Measurements from ENCODE around the gene ATG2A. TPM values are rescaled to one million over a fixed set of nuclear protein-coding genes. Genes with fewer than 3 reads are reported as not detected.

Gene ATG2A
- total RNA-seq, 1 donor from 2014 or later: 22.4 TPM

DNA sequence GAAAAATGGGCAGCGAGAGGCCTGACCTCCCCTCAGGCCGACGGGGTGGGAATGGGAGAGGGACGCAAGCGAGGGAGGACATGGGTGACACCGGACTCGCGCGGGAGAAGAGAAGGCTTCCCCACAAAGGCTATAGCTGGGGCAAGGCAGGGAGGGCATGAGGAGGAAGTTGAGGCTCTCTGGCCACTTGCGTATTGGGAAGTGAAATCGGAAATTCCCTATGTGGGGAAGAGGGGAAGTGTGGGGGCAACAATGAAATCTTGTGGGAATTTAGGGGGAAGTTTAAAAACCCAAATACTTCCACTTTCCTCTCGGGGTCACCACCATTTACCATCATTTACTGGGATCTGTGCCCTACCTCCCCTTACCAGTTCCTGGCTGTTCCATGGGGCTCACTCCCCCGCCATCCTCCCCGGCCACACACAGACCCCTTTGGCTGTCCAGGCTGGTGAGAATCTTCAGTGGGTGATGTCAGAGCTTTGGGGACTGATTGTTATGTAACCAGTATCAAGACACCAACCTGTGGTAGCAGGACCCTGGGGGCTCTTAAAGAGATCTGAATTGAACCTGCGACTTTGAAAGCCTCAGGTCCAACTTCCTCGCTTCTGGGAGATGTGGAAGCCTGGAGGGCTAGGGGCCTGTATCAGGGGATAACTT lies 37.6 kb downstream of the ATG2A start:
- Mint-ChIP-seq H3K4me1 (ENCODE audit: unreplicated experiment) (peaks cover 18% of the 10 kb centered on the region), H3K36me3 (ENCODE audit: low read depth, unreplicated experiment) (peaks cover 17% of the 10 kb centered on the region), H3K4me3 (ENCODE audit: unreplicated experiment) (peak overlapping the region; percentile 95), H3K9me3 (ENCODE audit: unreplicated experiment) (no peaks in the 10 kb centered on the region), H3K27ac (ENCODE audit: unreplicated experiment) (peak overlapping the region; percentile 96), H3K27me3 (ENCODE audit: unreplicated experiment) (peaks cover 13% of the 10 kb centered on the region)
- DNase-seq (ENCODE audit: low spot score): no peak
- no peak for TF ChIP-seq CTCF (IDR thresholded peaks at IDR 0.05; ENCODE audit: unreplicated experiment)

GRCh38 chr11:64878494-64879243 lies 38.3 kb downstream of the ATG2A start, which contains the start of gene EHD1:
Gene EHD1 (minus strand): TSS chr11:64878621. CDS start chr11:64878464, 157 bp downstream.
- H3K27me3 Mint-ChIP-seq (ENCODE audit: unreplicated experiment): peaks cover 15% of the 10 kb centered on the region
- no peaks in the 10 kb centered on the region for H3K9me3 Mint-ChIP-seq (ENCODE audit: unreplicated experiment)
- H3K27ac Mint-ChIP-seq (ENCODE audit: unreplicated experiment): peak within 1 kb of the TSS; percentile 96
- peak within 1 kb of the TSS; percentile 97 for H3K4me3 Mint-ChIP-seq (ENCODE audit: unreplicated experiment)
- TF ChIP-seq CTCF (IDR thresholded peaks at IDR 0.05; ENCODE audit: unreplicated experiment): peak; percentile 32
- H3K36me3 Mint-ChIP-seq (ENCODE audit: low read depth, unreplicated experiment): peaks cover 19% of the 10 kb centered on the region
- peaks cover 18% of the 10 kb centered on the region for H3K4me1 Mint-ChIP-seq (ENCODE audit: unreplicated experiment)
- peak; percentile 100 for DNase-seq (ENCODE audit: low spot score)

GRCh38 chr11:64878223-64878493 lies 38.9 kb downstream of the ATG2A start:
- H3K27me3 Mint-ChIP-seq (ENCODE audit: unreplicated experiment): peaks cover 15% of the 10 kb centered on the region
- no peak for TF ChIP-seq CTCF (IDR thresholded peaks at IDR 0.05; ENCODE audit: unreplicated experiment)
- peaks cover 18% of the 10 kb centered on the region for H3K4me1 Mint-ChIP-seq (ENCODE audit: unreplicated experiment)
- DNase-seq (ENCODE audit: low spot score): no peak
- peaks cover 19% of the 10 kb centered on the region for H3K36me3 Mint-ChIP-seq (ENCODE audit: low read depth, unreplicated experiment)
- no peaks in the 10 kb centered on the region for H3K9me3 Mint-ChIP-seq (ENCODE audit: unreplicated experiment)
- peak overlapping the region; percentile 97 for H3K4me3 Mint-ChIP-seq (ENCODE audit: unreplicated experiment)
- H3K27ac Mint-ChIP-seq (ENCODE audit: unreplicated experiment): no peak overlapping the region

DNA sequence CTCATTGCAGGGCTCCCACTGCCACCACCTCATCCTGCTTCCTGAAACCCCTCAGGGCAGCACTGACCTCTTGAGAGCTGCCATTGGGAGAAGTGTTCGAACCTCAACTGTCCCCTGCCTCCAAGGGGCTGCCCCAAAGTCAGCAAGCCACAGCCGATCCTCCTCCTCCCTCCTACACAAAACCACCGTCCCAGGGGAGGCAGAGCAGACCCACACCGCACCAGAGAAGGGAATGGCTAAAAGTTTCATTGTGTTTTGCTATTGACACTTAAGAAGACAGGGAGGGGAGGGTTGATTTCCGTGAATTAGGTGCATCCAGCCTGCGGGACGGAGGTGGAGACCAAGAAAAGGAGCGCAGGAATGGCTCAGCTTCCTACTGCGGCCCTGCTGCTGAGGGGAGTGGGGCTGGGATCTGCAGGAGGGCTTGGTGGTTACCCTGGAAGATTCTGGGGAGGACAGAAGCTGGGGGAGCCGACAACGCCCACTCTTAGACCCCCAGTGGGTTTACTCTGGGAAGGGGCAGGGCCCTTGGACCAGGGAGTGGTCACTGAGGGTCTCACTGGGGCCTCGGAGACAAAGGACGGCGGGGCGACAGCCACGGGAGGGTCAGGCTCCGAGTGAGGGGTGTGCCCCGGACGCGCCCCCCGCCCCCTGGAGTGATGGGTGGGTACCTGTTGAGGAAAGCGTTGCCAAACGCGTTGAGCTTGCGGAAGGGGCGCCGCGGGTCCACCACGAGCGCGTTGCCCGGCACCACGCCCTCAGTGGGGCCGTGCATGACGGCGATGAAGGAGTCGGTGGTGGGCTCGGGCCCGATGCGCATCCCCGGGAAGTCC lies 39.4 kb downstream of the ATG2A start:
- Mint-ChIP-seq H3K4me3 (ENCODE audit: unreplicated experiment) (peak overlapping the region; percentile 97), H3K36me3 (ENCODE audit: low read depth, unreplicated experiment) (peaks cover 19% of the 10 kb centered on the region), H3K27me3 (ENCODE audit: unreplicated experiment) (peaks cover 15% of the 10 kb centered on the region), H3K9me3 (ENCODE audit: unreplicated experiment) (no peaks in the 10 kb centered on the region), H3K27ac (ENCODE audit: unreplicated experiment) (peak overlapping the region; percentile 68), H3K4me1 (ENCODE audit: unreplicated experiment) (peaks cover 18% of the 10 kb centered on the region)
- no peak for DNase-seq (ENCODE audit: low spot score)
- TF ChIP-seq CTCF (IDR thresholded peaks at IDR 0.05; ENCODE audit: unreplicated experiment): no peak

All from endothelial cell (in vitro differentiated cells).